ENCODE results near the gene AUP1. TPM values are rescaled to one million over a fixed set of nuclear protein-coding genes. Genes with fewer than 3 reads are reported as not detected.

AUP1 gene
- total and polyA plus RNA-seq, 2 of the 8 experiments (the other 6 are each of a cell fraction or from before 2014, with no cell fraction given), result 83.4 to 121 TPM

DNA sequence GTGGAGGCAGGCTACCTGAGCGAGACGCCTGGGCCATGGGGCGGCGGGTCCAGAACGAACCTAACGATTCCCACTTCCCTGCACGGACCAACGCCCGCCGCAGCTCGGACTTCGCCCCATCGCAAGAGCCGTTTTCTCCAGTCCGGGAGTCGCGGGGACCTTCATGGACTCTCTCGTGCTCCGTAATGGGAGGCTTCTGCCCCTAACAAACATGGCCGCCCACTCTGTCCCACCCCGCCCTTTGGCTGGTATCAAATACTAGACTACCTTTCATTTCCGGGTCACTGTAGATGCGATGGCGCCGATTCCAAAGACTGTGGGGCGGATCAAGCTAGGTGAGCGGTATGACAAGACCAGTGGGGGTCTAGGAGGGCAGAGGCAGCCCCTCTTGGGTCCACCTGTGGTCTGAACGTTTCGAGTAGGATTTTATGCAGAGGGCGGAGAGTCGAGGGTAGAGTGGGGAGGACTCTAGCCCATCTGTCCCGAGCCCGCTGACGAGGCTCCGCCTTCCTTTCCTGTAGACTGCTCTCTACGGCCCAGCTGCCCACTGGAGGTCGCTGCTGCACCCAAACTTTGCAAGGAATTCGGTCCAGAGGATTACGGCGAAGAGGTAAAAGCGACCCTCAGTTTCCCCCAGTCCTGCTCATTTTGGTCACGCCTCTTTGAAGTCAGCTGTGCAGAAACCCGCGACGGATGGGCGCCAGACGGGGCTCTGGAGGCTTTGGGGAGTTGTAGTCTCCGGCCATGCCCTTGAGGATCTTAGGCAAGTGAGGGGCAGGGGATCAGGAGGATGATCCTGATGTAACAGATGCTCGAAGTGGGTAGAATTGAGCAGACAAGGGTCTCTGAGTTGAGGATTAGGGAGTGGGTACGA is 46.5 kb downstream of the AUP1 start, which contains the start of the genes CCDC142 and TTC31 (continued):
- TF ChIP-seq SP4 (IDR thresholded peaks at IDR 0.05; ENCODE audit: low read length) (0 out of 2 replicates have a peak, but pooled peaks have one; percentile 63), RFX5 (IDR thresholded peaks at IDR 0.05; ENCODE audit: borderline replicate concordance, low read depth, low read length) (no peak), RAD21 (IDR thresholded peaks at IDR 0.05 in 1 of 2, conservative IDR thresholded peaks at IDR 0.05 in 1 of 2; ENCODE audit: low read depth in 2 of 2, low read length in 2 of 2) (peak; percentile 79 to 85), MAFK (IDR thresholded peaks at IDR 0.05; ENCODE audit: low read depth, low read length) (no peak), FOSL1 (IDR thresholded peaks at IDR 0.05; ENCODE audit: insufficient read depth, low read depth, low read length) (no peak), PHF8 (conservative IDR thresholded peaks at IDR 0.05; ENCODE audit: low read depth, low read length) (peak; percentile 90)
- TF ChIP-seq, protein P1, sequence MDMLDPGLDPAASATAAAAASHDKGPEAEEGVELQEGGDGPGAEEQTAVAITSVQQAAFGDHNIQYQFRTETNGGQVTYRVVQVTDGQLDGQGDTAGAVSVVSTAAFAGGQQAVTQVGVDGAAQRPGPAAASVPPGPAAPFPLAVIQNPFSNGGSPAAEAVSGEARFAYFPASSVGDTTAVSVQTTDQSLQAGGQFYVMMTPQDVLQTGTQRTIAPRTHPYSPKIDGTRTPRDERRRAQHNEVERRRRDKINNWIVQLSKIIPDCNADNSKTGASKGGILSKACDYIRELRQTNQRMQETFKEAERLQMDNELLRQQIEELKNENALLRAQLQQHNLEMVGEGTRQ (IDR thresholded peaks at IDR 0.05; ENCODE audit: low read length), result no peak
